Measurements from ENCODE around the gene SPANXN5.
"Not testable (repeated sequence)": the region's sequence is repeated elsewhere in the genome, so short reads cannot be mapped to it uniquely, and the experiment has no call there.

DNA sequence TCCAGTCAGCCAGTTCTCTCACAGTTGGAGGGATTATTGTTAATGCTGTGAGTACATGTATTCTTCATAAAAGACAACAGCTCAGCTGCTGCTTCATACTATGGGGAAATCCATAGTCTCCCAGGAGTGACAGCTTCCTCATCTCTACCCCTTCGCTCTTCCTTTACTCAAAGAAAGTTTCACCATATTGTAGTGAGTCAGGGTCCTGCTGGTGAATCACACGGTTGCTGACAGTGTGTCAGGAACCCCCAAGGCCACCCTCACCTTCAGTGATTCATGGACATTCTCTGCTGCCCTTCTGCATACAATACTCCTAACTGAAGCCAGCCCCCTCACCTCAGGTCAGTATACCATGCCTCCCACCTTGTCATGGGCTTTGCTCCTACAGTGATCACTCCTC lies 7.6 kb upstream of the SPANXN5 start:
- TF ChIP-seq, protein P1, sequence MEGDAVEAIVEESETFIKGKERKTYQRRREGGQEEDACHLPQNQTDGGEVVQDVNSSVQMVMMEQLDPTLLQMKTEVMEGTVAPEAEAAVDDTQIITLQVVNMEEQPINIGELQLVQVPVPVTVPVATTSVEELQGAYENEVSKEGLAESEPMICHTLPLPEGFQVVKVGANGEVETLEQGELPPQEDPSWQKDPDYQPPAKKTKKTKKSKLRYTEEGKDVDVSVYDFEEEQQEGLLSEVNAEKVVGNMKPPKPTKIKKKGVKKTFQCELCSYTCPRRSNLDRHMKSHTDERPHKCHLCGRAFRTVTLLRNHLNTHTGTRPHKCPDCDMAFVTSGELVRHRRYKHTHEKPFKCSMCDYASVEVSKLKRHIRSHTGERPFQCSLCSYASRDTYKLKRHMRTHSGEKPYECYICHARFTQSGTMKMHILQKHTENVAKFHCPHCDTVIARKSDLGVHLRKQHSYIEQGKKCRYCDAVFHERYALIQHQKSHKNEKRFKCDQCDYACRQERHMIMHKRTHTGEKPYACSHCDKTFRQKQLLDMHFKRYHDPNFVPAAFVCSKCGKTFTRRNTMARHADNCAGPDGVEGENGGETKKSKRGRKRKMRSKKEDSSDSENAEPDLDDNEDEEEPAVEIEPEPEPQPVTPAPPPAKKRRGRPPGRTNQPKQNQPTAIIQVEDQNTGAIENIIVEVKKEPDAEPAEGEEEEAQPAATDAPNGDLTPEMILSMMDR (conservative IDR thresholded peaks at IDR 0.05; ENCODE audit: low read length) = not testable (repeated sequence)
- TF ChIP-seq EZH2phosphoT487 (IDR thresholded peaks at IDR 0.05; ENCODE audit: borderline replicate concordance, low read depth, low read length) = not testable (repeated sequence)
